HepG2 (cell line): ENCODE results near the gene ZMYM3. TPM values are rescaled to one million over a fixed set of nuclear protein-coding genes. Genes with fewer than 3 reads are reported as not detected.

Experiments
- AFF4 ChIP-seq: sonication (generic); formaldehyde crosslinking; IDR thresholded peaks from 2 replicates; pipeline ENCODE4 v1.4.0; 2020; ENCODE audit warnings: missing genetic modification reagents
- DBP ChIP-seq: sonication (generic); formaldehyde crosslinking; IDR thresholded peaks from 2 replicates; pipeline ENCODE4 v1.4.0; 2020; ENCODE audit warnings: missing genetic modification reagents; ENCODE audit errors: not compliant biosample characterization
- ELF1 ChIP-seq: sonication (generic); formaldehyde crosslinking; IDR thresholded peaks from 2 replicates; pipeline ENCODE4 v1.4.0; 2020; ENCODE audit warnings: missing genetic modification reagents
- FOXA1 ChIP-seq, 2 experiments: fragments of 450-650 bp in 1 of 2; sonication (generic) in 1 of 2; formaldehyde crosslinking in 1 of 2; IDR thresholded peaks; 2 replicates each; pipeline versions ENCODE4 v1.4.0 to v1.6.1; 2016 to 2020; ENCODE audit warnings: missing genetic modification reagents in 1 of 2
- GPBP1L1 ChIP-seq: sonication (generic); formaldehyde crosslinking; IDR thresholded peaks from 2 replicates; pipeline ENCODE4 v1.5.0; 2020; ENCODE audit warnings: mild to moderate bottlenecking, missing genetic modification reagents
- HNF4A ChIP-seq: sonication (generic); formaldehyde crosslinking; IDR thresholded peaks from 2 replicates; pipeline ENCODE4 v1.4.0; 2020; ENCODE audit warnings: missing genetic modification reagents
- KDM5B ChIP-seq: sonication (generic); formaldehyde crosslinking; IDR thresholded peaks from 2 replicates; pipeline ENCODE4 v1.4.0; 2020; ENCODE audit warnings: missing genetic modification reagents, mild to moderate bottlenecking, borderline replicate concordance
- MIER3 ChIP-seq: IDR thresholded peaks from 2 replicates; pipeline ENCODE4 v1.6.1; 2016; ENCODE audit warnings: missing compliant biosample characterization, borderline replicate concordance
- MLX ChIP-seq: IDR thresholded peaks from 2 replicates; pipeline ENCODE4 v1.6.1; 2016
- PBX3 ChIP-seq: sonication (generic); formaldehyde crosslinking; IDR thresholded peaks from 2 replicates; pipeline ENCODE4 v1.8.1; 2023; ENCODE audit warnings: missing genetic modification reagents, inconsistent platforms, borderline replicate concordance
- PCBP2 ChIP-seq: fragments of 200-400 bp; formaldehyde crosslinking; optimal IDR thresholded peaks from 2 replicates; pipeline ENCODE3; 2018; ENCODE audit warnings: low read length, low read depth; ENCODE audit not compliant: poor library complexity, severe bottlenecking
- SOX6 ChIP-seq, 2 experiments: fragments of 450-650 bp in 1 of 2; sonication (generic) in 1 of 2; formaldehyde crosslinking in 1 of 2; IDR thresholded peaks; 2 replicates each; pipeline versions ENCODE4 v1.4.0 to v1.6.1; 2017 to 2020; ENCODE audit warnings: antibody characterized with exemption in 1 of 2, mild to moderate bottlenecking in 1 of 2, missing genetic modification reagents in 1 of 2
- XRCC5 ChIP-seq: fragments of 200-400 bp; formaldehyde crosslinking; optimal IDR thresholded peaks from 2 replicates; pipeline ENCODE3; 2017; ENCODE audit warnings: mild to moderate bottlenecking, low read length
- ZBTB26 ChIP-seq: IDR thresholded peaks from 2 replicates; pipeline ENCODE4 v1.6.1; 2016; ENCODE audit warnings: missing compliant biosample characterization, missing genetic modification reagents, borderline replicate concordance
- ZFP1 ChIP-seq: IDR thresholded peaks from 2 replicates; pipeline ENCODE4 v1.6.1; 2016
- ZMYM3 ChIP-seq: sonication (generic); formaldehyde crosslinking; IDR thresholded peaks from 2 replicates; pipeline ENCODE4 v1.5.1; 2020; ENCODE audit warnings: mild to moderate bottlenecking, missing genetic modification reagents
- ZNF205 ChIP-seq: IDR thresholded peaks from 2 replicates; pipeline ENCODE4 v1.6.1; 2018; ENCODE audit warnings: missing biosample characterization, missing genetic modification reagents
- ZNF713 ChIP-seq: sonication (generic); formaldehyde crosslinking; IDR thresholded peaks from 2 replicates; pipeline ENCODE4 v1.4.0; 2020; ENCODE audit warnings: mild to moderate bottlenecking, missing genetic modification reagents
- polyA plus RNA-seq, 8 experiments: library from polyadenylated mRNA; depleted of rRNA in 3 of 8; stranded (reverse) in 7 of 8; unstranded in 1 of 8; fragments of >200 nt; fragmentation: Illumina TruSeq in 4 of 8; extraction: Trizol in 4 of 8; gene quantifications; 2 replicates each; pipeline versions ENCODE4 v1.2.1 to v1.2.3, GENCODE V29; 2011 to 2016; ENCODE audit warnings: low read depth in 4 of 8, missing spikeins in 1 of 8, mixed read lengths in 1 of 8; ENCODE audit not compliant: insufficient read depth in 1 of 8
- total RNA-seq, 5 experiments: library from RNA; depleted of rRNA; stranded (reverse); fragments of >200 nt; fragmentation: Illumina TruSeq; extraction: Trizol; gene quantifications; 2 replicates each; pipeline ENCODE4 v1.2.3, GENCODE V29; 2016; ENCODE audit warnings: low read depth in 1 of 5

ZMYM3 gene
- total and polyA plus RNA-seq, 2 of the 13 experiments (the other 11 are each of a cell fraction or from before 2014, with no cell fraction given) = 26.4 to 35.4 TPM

GRCh38 chrX:71217298-71217697, 36.6 kb downstream of the ZMYM3 start (continued):
- TF ChIP-seq AFF4 (CRISPR knock-in tag) (no peak), XRCC5 (no peak), GPBP1L1 (CRISPR knock-in tag) (no peak), ELF1 (CRISPR knock-in tag) (no peak), ZFP1 (CRISPR knock-in tag) (no peak), KDM5B (no peak), MLX (no peak), FOXA1 (IDR thresholded peaks at IDR 0.05) (no peak), FOXA1 (CRISPR knock-in tag; IDR thresholded peaks at IDR 0.05) (peak; percentile 20; the same call in 1 of the 2 replicates), ZBTB26 (CRISPR knock-in tag) (no peak), MIER3 (CRISPR knock-in tag) (no peak), HNF4A (peak; percentile 75), SOX6 (IDR thresholded peaks at IDR 0.05) (no peak), SOX6 (CRISPR knock-in tag; IDR thresholded peaks at IDR 0.05) (no peak), PCBP2 (no peak), PBX3 (CRISPR knock-in tag) (no peak), ZNF713 (CRISPR knock-in tag) (no peak), ZNF205 (CRISPR knock-in tag) (no peak), ZMYM3 (CRISPR knock-in tag) (peak; percentile 53; the same call in 1 of the 2 replicates), DBP (CRISPR knock-in tag) (no peak)
